ENCODE measurements around the gene WFDC11.
"Not testable (repeated sequence)": the region's sequence is repeated elsewhere in the genome, so short reads cannot be mapped to it uniquely, and the experiment has no call there.

- TF ChIP-seq CTCF (IDR thresholded peaks at IDR 0.05; ENCODE audit: poor library complexity); EZH2 (IDR thresholded peaks at IDR 0.05; ENCODE audit: borderline replicate concordance); EZH2phosphoT487 (IDR thresholded peaks at IDR 0.05; ENCODE audit: low read depth, severe bottlenecking, unreplicated experiment): not testable (repeated sequence)
These were observed 29.0 kb downstream of the WFDC11 start for GRCh38 chr20:45641076-45641475.
